ENCODE results near the gene METTL17. TPM values are rescaled to one million over a fixed set of nuclear protein-coding genes. Genes with fewer than 3 reads are reported as not detected.
"Not testable (repeated sequence)": the region's sequence is repeated elsewhere in the genome, so short reads cannot be mapped to it uniquely, and the experiment has no call there.

The METTL17 gene
- total RNA-seq = 62.2 TPM
- long read RNA-seq, transcript METTL17-202 (13 exons, 1,586 nt) = minor isoform, 7 of 58 reads
- long read RNA-seq, transcript METTL17-201 (14 exons, 1,749 nt) = major isoform, 12 of 58 reads
- long read RNA-seq, transcript METTL17-216 (13 exons, 1,605 nt) = minor isoform, 9 of 58 reads
- long read RNA-seq, partial matches to known transcripts = 2 of 58 reads
- long read RNA-seq, other reads (novel, unspliced or antisense) = 26 of 58 reads

- Histone ChIP-seq H3K36me3 (peaks cover 38% of the 10 kb centered on the region), H3K4me1 (peaks cover 27% of the 10 kb centered on the region), H3K9me3 (no peaks in the 10 kb centered on the region), H3K27ac (peak within 1 kb of the TSS; percentile 89), H3K4me3 (peak within 1 kb of the TSS; percentile 97), H3K27me3 (ENCODE audit: low read depth) (no peaks in the 10 kb centered on the region)
- ATAC-seq (peak; percentile 96 to 97), DNase-seq (peak; percentile 93)
- intact Hi-C loops (cut with DNase I) = no loop called here
- peak; percentile 32 for TF ChIP-seq CTCF (IDR thresholded peaks at IDR 0.05)
Observed at GRCh38 chr14:20989787-20990600, at the start of gene METTL17. TSS of gene METTL17 (plus strand) at chr14:20989980. CDS start at chr14:20990003, 23 bp downstream.

GRCh38 chr14:20945146-20945545 lies 44.6 kb upstream of the METTL17 start:
- H3K27ac ChIP-seq; H3K27me3 ChIP-seq (ENCODE audit: low read depth); H3K9me3 ChIP-seq; H3K36me3 ChIP-seq; H3K4me3 ChIP-seq; intact Hi-C loops (cut with DNase I); H3K4me1 ChIP-seq: not testable (repeated sequence)
- DNase-seq = peak; percentile 52
- ATAC-seq = peak in 1 of 2 donors; percentile 48

- H3K27ac ChIP-seq; H3K36me3 ChIP-seq; intact Hi-C loops (cut with DNase I); H3K4me3 ChIP-seq; H3K4me1 ChIP-seq; H3K27me3 ChIP-seq (ENCODE audit: low read depth); H3K9me3 ChIP-seq; ATAC-seq; DNase-seq: not testable (repeated sequence)
Observed at GRCh38 chr14:20946707-20947106, 43.1 kb upstream of the METTL17 start.

GRCh38 chr14:20954736-20955537 lies 34.8 kb upstream of the METTL17 start, which contains the start of gene RNASE2:
TSS of gene RNASE2 (plus strand) at chr14:20955487. CDS start at chr14:20955772, 285 bp downstream.
- H3K27me3 ChIP-seq (ENCODE audit: low read depth); intact Hi-C loops (cut with DNase I); H3K27ac ChIP-seq; H3K36me3 ChIP-seq; H3K9me3 ChIP-seq; H3K4me1 ChIP-seq; DNase-seq; H3K4me3 ChIP-seq: not testable (repeated sequence)
- ATAC-seq = peak in 1 of 2 donors; percentile 58

- H3K4me3 ChIP-seq; H3K36me3 ChIP-seq; H3K27me3 ChIP-seq (ENCODE audit: low read depth); intact Hi-C loops (cut with DNase I); H3K27ac ChIP-seq; DNase-seq; H3K9me3 ChIP-seq; H3K4me1 ChIP-seq: not testable (repeated sequence)
- peak; percentile 14 to 75 for ATAC-seq
Observed at GRCh38 chr14:20955538-20955873, 34.3 kb upstream of the METTL17 start.

- TF ChIP-seq CTCF (IDR thresholded peaks at IDR 0.05) = no peak
- DNase-seq (no peak), ATAC-seq (no peak)
- H3K4me1 ChIP-seq = no peaks in the 10 kb centered on the region
- H3K27me3 ChIP-seq (ENCODE audit: low read depth) = peaks cover 5% of the 10 kb centered on the region
- intact Hi-C loops (cut with DNase I) = no loop called here
- no peaks in the 10 kb centered on the region for H3K36me3 ChIP-seq
- no peaks in the 10 kb centered on the region for H3K9me3 ChIP-seq
- no peak overlapping the region for H3K27ac ChIP-seq
- no peak overlapping the region for H3K4me3 ChIP-seq
Observed at GRCh38 chr14:20956376-20956976, 33.3 kb upstream of the METTL17 start.

- intact Hi-C loops (cut with DNase I); ATAC-seq; H3K4me1 ChIP-seq; H3K4me3 ChIP-seq; H3K9me3 ChIP-seq; H3K27ac ChIP-seq; DNase-seq; H3K36me3 ChIP-seq; H3K27me3 ChIP-seq (ENCODE audit: low read depth): not testable (repeated sequence)
Observed at GRCh38 chr14:20958946-20959345, 30.8 kb upstream of the METTL17 start.

Measured in lower lobe of right lung (tissue), 2 donors.